Retina (tissue), 1 donor: ENCODE results near the gene LHFPL6.

Experiments
- DNase-seq: peaks from one replicate; pipeline ENCODE4 v3.0.0-alpha.2; 2016

LHFPL6 gene

DNA sequence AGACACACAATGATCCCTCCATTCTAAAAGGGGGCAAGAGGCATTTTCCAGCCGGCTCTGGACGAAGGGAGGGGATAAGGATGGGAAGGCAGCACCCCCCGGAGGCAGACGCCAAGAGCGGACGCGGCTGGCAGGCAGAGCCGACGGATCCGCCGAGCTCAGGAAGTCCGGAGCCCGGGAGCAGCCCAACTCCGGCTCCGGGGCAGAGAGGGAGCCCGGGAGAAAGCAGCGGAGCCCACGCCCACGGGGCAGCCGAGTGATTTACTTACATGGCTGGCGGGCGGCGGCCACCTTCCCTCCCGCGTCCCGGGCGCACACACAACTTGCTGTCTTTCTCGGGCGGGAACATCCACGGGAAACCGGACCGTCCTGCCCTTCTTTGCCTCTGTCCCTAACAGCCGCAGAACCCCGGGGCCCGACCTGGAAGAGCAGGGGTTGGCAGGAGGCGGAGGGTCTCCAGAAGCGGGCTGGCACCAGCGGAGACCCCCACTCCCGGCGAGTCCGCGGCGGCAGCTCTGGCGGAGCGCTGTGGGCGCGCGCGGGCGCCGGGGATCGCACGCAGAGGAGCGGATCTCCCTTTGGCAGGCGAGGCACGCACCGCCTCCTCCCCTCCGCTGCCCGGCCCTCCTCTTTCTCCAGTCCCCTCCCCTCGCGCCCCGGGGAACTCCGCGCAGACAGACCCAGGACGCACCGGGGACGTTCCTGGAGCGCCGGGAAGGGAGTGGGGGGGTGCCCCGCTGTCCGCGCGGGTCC, at the start of gene LHFPL6:
LHFPL6 (minus strand) TSS at position 580 of the 753 bp plus-strand sequence.
- DNase-seq = peak; percentile 92

DNA sequence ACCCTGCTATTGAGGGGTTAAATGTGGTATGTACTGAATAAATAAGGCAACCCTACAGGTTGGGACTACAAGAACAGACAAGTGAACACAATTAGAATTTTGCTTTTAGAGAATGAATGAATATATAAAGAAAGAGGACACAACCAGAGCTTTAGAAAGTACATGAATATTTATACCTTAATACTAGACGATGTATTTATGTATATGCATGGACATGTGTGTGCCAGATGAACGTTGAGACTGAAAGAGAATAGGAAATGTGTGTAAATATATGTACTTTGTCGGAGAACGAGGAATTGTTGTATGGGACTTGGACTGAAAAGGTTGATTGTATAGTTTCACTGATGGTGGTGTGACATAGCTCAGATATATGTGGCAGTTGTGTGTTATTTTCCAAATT, 43.1 kb upstream of the LHFPL6 start:
- no peak for DNase-seq

DNA sequence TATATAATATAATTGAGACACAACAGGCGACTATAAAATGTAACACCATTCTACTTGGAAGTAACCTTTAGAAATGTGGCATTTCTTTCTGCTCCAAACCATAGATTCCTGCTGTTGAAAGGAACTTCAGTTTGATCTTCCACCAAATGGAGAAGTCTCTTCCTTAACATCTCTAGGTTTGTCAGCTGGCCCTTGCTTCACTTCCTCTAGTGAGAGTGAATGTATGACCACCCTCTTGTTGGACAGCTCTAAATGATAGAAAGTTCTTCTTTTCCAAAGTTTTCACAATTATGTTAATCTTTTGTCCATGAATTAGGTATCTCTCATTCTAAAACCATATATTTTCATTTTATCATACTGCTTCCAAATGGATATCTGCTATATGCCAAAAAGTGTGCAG, 38.7 kb upstream of the LHFPL6 start:
- DNase-seq = no peak

DNA sequence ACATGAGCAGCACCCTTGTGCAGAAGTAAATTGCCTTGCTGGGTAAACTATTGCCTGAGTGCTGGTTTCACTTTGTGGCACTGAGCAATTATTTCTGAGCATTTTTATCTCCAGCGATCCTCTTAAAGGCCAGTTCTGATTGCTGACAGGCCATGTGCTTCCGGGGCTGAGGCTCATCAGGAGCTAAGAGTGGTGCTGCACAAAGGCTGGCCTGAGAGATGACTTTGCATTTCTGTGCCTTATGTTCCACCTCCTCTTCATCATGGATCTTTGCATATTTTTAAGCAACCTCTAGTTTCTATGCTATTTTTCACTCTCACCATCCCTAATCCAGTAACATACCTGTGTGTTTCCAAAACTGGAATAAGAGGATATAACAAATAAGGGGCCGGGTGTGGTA, 34.9 kb upstream of the LHFPL6 start:
- DNase-seq = no peak

DNA sequence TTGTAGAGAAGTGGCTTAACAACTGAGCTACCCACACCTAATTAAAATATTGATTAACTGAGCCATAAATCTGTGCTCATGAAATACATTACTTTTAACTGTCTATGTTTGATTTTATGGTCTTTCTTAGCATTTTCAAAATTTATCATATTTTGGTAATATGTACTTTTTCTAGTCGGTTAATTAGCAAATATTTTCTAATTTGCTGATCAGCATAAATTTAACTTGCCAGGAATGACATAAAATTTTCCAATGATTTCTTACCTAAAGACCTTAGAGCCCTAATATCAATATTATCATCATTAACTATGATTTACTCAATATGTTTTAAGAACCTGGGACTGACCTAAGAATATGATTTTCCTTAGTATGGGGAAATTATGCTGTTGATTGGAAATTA, 32.6 kb upstream of the LHFPL6 start:
- DNase-seq = no peak

DNA sequence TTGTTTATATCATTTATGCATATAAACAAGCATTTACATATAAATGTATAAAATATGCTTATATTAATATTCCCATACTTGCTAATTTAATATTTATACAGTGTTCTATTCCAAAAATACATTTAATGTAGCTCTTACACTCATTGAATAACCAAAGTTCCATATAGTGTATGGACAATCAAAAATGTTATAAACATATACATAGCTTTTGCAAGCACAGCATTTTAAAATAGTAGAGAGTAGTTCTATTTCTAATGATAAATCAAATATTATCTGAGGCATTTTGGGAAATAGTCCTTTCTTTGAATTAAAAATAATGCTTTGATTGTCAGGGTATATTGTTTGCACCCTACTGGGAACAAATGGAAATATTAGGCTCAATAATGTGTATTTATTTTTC, 30.0 kb upstream of the LHFPL6 start:
- no peak for DNase-seq

DNA sequence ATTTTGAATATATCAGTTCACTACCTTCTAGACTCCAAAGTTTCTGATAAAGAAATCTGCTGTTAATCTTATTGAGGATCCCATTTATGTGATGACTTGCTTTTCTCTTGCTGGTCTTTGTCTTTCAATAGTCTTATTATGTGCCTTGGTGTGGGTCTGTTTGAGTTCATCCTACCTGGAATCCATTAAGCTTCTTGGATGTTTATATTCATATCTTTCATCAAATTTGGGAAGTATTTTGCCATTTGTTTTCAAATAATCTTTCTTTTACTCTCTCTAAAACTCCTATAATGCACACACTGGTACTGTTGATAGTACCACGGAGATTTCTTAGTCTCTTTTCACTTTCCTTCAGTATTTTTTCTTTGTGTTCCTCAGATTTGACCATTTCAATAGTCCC, 28.3 kb upstream of the LHFPL6 start:
- no peak for DNase-seq

DNA sequence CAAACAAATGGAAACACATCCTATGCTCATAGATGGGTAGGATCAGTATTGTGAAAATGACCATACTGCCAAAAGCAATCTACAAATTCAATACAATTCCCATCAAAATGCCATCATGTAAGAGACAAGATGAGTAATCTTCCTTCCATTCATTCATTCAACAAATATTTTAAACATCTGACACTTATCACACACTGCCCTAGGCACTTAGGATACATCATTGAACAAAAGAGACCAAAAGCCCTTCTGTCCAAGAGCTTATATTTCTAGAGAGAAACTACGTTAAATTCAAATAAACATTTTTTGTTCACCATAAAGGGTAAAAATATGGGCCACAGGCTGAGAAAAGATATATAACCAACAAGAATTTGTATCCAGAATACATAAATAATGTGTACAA, 20.5 kb upstream of the LHFPL6 start:
- DNase-seq = no peak

DNA sequence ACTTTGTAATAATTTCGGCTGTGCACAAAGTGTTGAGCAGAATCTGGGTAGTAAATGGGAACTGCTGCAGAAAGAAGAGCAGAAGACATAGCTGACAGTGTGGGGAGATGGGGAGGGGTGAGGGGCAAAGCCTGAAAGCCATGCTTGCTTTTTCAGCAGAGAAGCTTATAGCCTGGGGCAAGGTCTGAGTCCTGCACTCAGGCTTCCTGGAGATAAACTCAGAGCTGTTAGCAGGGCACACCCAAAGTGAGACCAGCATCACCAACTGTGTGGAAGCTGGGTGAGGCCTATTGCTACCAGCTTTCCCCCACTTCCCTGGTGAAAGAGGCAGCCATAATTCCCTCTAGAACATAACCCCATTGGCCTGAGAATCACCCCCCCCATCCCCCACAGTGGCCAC, 15.6 kb upstream of the LHFPL6 start:
- no peak for DNase-seq

DNA sequence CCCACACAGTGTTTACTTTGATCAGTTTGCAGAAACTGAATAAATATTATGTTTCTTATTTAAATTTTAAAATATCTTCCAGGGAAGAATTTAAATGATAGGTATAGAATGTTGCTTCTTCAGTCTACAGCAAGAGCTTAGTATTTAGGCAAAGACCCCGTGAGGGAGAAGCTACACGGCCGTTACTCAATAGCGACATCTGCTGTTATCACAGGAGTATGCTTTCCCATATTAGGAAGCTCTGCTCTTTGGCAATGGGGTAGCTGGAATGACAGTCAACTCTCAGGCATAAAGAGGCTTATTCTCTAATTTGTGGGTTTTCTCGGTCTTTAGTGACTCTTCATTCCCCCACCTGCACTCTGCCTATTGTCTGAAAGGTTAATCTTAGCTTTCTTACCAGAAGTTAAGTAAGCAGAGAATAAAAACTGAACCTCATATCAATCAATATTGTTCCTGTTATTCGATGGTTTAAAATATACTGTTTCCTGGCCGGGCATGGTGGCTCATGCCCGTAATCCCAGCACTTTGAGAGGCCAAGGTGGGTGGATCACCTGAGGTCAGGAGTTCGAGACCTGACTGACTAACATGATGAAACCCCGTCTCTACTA, 13.2 kb upstream of the LHFPL6 start:
- DNase-seq = peak; percentile 36

DNA sequence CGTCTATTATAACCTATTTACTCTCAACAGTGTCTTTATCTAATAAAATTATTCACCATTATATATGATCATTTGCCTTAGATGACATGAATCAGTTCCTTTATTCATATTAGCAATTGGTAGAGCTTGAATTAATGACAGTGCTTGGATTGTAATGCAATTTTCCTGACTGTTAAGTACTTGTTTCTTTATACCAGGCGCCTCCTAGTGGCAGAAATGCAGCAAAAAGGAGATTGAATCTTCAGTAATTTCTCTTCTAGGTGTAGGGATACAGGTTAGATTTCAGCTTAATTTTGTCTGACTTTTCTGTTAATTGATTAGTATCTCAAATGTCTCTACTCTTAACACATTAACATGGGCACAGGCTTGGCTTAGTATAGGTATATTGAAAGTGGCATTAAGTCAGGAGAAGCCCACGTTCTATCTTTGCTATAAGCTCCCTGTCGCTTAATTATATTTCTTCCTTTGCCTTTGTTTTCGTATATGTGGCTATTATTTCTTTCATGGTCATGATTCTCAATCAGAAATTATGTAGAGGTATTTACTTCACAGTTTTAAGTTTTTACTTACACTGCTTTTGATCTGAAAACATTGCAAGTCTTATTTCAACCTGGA, 9.1 kb upstream of the LHFPL6 start:
- DNase-seq = peak; percentile 33

DNA sequence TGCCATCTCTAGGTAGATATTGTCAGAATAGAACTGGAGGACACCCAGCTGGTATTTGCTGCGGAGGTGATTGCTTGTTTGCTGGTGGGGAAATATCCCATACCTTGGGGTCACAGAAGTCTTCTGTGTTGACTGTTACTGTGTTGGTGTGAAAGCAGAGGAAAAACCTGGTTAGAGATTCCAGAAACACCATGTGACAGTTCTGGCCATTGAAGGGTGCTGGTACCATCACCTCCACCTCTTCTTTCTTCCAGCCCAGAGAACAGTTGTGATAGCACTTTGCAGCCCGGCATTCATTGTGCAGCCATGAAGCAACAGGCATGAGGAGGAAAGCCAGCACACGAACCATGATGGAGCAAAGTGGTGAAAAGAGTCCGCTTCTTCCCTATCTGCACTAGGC, 4.9 kb upstream of the LHFPL6 start:
- DNase-seq = no peak

DNA sequence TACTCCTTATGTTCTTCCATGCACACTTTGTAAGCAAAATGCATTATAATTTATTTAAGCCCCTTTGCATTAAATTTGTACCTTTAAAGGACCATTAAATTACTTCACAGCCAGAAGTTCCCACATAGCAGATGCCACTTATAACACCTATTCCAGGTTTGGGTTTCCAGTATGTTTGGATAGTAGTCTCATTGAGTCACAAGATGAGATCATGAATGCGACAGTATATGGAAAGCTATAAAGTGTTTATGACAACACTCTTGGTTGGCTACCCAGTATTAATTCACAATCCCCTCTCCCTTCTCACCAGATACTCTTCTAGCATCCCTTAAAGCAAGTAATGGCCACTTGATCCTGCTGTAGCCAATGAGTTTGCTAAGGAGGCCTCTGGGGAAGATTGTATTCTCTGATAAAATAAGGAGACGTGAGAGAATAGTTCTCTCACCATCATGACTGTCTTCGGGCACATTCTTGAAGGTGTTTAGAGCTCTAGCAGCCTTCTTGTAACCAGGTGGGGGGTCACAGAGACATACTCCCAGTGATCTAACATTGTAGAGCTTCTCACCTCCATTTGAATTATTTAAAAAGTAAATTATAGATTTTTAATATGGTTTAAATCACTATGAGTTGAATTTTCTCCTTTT, 2.8 kb upstream of the LHFPL6 start:
- DNase-seq = no peak

DNA sequence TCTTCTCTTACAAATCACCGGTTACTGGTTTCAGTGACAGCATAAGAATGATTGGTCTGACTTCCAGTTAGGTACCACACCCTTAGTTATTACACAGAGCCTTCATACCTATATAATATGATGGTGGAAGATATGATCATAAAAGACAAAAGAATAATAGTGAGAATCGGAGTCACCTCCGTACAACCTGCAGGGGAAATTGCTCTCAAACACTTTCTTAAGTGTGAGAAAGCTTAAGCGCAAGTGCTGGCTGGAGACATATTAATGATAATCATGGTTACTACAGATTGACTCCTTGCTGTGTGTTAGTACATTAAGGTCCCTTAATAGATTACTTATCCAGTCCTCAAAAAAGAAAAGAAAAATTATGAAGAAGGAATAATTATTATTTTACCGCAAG, 1.8 kb upstream of the LHFPL6 start:
- no peak for DNase-seq

DNA sequence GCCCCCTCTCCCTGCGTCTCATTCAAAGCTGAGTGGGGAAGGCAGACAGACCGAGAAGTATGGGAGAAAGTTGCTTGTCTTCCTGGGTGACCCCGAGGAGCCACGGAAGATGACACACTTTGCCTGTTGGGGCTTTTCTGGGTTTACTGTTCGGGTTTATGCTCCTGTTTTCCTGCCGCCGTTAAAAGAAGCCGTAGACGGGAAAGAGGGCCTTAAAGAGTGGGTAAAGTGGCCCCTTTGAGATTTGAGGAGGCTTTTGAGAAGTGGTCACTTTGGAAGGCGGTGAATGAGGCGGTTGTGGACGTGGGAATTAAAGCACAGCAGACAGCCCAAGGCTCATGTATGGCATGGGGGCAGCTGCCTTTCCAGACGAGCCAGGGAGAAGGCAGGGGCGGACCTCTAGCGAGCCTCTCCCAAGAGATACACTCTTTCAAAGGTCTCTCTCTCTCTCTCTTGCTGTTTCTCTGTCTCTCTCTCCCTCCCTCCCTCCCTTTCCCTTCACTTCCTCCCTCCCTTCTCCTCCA, 493 bp upstream of the LHFPL6 start:
- DNase-seq = peak; percentile 63

DNA sequence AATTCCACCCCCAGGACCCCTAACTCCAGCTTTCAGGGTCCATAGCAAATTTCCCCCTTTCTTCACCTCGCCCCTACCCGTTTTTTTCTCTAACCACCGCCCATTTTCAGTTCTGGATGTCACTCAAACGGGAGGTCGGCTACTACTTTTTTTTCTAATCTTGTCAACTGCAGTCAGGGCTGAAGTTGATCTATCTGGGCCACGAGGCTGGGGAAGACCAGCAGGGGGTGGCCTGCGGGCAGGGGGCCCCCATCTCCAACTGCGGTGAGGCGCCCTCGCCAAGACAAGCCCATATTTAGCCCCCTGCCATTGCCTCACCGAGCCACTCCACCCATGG, 748 bp downstream of the LHFPL6 start:
- no peak for DNase-seq

DNA sequence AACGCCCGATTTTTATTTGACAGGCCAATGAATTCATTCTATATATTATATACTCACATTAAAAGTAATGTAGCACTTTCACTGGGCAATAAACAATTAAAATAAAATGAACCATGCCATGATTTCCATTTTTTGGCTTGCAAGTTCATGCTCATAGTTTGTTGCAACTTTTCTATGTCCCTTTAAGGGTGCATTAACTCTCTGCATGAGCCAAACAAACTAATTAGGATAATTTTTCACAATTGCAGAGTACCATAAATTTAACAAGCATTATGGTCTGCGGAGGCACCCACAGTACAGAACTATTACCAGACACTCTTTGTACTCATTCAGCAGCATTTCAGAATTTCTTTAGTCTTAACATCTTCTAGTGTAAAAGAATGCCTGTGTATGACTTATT, 1.4 kb downstream of the LHFPL6 start:
- no peak for DNase-seq

DNA sequence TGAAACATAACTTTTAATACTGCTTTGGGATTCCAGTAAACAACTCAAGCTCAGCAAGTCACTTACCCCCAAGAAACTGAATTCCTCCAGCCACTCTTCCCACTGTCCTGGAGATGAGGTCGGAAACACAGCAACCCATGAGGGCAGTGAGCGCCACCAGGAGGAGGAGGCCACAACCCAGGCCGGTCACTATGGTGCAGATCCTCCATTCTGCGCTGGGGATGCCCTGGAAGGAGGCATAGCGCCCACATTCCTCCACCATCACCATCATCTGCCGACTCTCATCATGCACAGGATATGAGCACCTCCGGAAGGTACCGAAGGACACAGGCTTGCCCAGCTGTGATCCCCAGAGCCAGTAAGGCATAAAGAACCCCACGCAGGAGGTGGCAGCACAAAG, 2.2 kb downstream of the LHFPL6 start:
- DNase-seq = no peak

DNA sequence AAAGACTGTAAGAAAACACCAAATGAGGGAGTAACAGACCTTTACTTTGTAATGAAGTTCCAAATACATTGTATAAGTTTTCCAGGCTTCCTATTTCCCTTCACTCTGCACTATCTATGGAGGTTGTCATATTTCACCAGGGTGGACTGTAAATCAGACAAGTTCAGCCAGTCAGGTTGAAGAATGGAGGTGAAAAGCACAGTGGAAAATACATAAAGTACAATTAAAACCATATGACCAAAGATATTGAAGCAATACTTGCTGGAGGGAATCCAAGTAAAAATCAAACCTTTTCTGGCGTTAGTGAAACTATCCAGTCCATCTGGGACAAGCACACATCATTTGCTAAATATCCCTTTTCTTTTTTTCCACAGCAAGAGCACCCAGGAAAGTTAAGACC, 3.2 kb downstream of the LHFPL6 start:
- DNase-seq = no peak

DNA sequence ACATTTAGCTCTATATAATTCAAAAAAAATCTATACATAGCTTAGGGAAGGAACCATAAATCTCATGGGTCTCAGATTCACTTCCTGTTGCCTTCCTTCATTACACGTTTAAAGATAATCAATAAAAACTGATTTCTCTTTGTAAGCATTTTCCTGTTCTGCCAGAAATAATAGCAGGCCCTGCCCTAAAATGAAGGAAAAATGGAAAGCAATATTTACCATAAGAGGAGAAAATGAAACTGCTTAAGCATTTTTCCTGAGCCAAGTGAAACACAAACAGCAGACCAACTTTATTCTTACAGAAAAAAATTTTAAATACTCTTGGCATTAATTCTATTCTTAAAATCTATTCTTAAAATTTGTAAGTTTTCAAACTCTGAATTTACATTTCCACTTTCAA, 4.0 kb downstream of the LHFPL6 start:
- DNase-seq = no peak

DNA sequence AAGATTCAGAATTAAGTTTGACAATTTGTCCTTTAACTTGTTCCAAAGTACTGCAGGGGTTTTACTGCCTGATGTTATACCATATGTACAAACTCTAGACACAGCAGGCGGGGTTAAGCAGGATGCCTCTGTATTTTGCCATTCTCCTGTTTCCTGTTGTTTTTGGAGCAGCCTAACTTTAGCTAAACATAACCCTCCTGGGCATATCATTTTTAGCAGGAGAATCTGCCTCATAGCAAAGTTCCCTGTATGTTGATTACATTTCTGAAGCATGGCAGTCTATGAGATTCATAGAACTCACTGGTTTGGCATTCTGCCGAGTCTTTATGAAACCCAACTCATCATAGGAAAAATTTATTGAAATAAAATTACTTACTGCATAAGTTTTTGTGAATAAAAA, 5.2 kb downstream of the LHFPL6 start:
- DNase-seq = no peak

DNA sequence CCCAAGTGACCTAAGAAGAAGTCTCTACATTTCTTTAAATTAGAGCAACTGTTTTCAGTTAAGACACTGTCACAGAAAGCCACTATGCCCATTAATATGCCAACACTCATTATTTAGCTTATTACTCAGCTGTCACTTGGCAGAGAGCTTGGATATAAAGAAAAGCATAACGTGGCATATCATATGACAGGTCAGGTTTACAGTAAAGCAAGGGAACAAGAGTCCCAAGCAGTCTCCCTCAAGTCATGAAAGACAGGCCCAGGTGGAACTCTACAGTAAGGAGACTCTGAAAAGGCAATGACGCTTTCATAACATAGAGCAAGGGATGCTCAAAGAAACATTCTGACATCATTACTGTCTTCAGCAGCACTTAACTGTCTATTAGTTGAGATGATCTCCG, 6.3 kb downstream of the LHFPL6 start:
- DNase-seq = no peak

DNA sequence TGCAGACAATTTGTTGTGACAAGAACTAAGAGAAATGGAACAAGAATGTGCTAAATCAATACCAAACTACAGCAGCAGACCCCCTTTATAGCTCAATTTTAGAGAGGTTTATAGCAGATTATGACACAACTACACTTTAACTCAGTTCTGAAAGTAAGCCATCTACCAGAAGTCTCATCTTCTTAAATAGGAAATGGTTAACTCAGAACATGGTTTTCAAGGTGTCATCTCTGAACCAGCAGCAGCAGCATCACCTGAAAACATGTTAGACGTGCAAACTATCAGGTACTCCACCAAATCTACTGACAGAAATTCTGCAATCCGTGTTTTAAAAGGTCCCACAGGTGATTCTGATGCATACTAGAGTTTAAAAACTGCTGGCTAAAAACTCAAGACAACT, 6.8 kb downstream of the LHFPL6 start:
- no peak for DNase-seq

DNA sequence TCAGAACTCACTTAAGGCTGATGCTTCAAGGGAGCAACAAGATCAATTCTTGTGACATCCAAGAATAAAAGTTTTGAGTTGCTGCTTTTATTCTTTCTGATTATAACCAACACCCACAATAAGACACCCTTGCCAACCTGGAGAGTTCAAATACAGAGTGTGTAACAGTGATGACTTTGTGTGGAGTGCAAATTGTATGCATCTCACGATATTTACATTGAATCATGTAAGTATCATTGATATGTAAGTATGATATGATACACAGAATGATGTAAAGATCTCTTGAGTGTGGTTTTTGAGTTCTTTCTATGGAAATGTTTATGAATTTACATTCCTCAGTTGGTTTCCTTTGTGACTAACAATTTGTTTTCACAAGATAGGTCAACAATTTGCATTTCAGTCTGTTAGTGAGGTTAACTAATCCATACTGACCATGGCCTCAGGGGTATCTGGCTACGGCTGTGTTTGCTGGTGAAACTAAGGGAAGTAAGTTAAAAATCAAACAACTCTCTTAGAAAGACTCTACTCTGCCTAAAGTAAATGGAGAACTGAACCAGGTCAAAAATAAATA, 12.4 kb downstream of the LHFPL6 start:
- DNase-seq = no peak
